NCI-H82 treated with DMSO at 0.1 percent for 48 hours (cell line): ENCODE data around the gene GIPR.
"Not testable (repeated sequence)": the region's sequence is repeated elsewhere in the genome, so short reads cannot be mapped to it uniquely, and the experiment has no call there.

Experiments
- DNase-seq: peaks from one replicate; lab custom pipeline; 2025; ENCODE audit not compliant: unreplicated experiment; lab: John Stamatoyannopoulos, UW

Gene GIPR

DNA sequence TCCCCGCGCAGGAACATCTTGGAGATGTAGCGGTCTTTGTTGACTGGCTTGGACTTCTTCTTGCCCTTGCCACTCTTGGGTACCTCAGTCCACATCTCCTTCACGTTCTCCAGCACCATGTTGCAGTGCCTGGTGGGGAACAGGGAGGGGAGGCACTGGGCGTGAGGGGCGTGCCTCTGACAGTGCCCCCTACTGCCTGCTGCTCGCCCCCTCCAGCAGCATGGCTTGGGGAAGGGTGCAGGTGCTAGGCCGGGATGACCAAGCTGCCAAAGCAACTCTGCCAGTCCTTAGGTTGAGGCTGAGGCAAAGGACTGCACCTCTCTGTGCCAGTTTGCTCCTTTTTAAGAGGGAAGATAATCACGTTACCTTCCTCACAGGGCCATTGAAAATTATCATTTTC, 19.6 kb downstream of the GIPR start:
- no peak for DNase-seq

GRCh38 chr19:45691516-45692186, 23.6 kb downstream of the GIPR start, which contains the start of gene SNRPD2:
TSS of gene SNRPD2 (minus strand) at chr19:45691953. CDS start at chr19:45691888, 65 bp downstream.
- peak; percentile 90 for DNase-seq

GRCh38 chr19:45692187-45693105, 24.4 kb downstream of the GIPR start, which contains the start of gene QPCTL:
TSS of gene QPCTL (plus strand) at chr19:45692666. CDS start at chr19:45692704, 38 bp downstream.
- peak; percentile 99 for DNase-seq

GRCh38 chr19:45693106-45693788, 25.2 kb downstream of the GIPR start:
- peak; percentile 37 for DNase-seq

- DNase-seq, result no peak
Observed at GRCh38 chr19:45701676-45702075, 33.7 kb downstream of the GIPR start.

- DNase-seq, result no peak
Observed at GRCh38 chr19:45705115-45705514, 37.1 kb downstream of the GIPR start.

DNA sequence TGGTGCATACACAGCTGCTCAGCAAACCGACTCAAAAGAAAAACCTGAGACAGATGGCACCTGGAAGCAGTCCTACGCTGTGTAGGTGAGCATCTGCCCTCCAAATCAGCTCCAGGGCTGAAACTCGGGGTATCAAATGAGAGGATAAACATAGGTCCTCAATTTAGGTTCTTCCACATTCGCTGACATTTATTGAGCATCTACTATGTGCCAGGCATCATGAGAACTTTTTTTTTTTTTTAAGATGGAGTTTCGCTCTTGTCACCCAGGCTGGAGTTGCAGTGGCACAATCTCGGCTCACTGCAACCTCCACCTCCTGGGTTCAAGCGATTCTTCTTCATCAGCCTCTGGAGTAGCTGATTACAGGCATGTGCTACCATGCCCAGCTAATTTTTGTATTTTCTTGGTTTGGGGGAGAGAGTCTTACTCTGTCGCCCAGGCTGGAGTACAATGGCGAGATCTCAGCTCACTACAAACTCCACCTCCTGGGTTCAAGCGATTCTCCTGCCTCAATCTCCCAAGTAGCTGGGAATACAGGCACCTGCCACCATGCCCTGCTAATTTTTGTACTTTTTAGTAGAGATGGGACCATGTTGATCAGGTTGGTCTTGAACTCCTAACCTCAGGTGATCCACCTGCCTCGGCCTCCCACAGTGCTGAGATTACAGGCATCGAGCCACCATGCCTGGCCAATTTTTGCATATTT, 37.8 kb downstream of the GIPR start:
- DNase-seq, result no peak

DNA sequence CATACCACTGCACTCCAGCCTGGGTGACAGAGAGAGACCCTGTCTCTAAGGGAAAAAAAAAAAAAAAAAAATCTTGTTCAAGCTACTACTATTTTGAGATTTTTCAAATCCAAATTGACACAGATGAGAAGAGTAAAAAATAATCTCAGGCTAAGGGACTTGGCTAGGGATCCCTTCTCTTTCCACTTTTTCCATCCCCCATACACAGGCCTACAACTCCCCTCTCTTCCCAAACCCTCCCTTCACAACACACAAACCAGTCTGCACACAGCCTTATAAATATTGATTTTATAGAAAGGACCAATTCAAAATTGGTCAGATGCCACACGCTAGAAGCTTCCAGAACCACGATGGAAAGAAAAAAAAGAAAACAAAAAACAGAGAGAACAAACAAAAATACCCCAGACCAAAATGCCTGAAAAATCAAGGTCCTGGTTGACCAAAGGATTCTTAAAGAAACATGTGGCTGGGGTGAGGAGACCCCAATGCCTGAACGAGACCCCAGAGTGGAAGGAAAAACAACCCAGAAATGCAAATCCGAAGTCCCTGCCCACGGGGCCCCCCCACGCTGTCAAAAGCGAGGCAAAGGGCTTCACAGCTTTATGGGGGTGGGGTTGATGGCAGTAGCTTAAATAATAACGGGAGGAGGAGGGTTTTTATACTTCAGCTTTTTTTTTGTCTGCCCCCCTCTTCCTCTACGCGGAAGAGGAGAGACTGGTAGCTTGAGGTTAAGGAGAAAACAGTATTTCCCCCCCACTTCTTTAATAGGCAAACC, 42.5 kb downstream of the GIPR start:
- DNase-seq, result no peak

DNA sequence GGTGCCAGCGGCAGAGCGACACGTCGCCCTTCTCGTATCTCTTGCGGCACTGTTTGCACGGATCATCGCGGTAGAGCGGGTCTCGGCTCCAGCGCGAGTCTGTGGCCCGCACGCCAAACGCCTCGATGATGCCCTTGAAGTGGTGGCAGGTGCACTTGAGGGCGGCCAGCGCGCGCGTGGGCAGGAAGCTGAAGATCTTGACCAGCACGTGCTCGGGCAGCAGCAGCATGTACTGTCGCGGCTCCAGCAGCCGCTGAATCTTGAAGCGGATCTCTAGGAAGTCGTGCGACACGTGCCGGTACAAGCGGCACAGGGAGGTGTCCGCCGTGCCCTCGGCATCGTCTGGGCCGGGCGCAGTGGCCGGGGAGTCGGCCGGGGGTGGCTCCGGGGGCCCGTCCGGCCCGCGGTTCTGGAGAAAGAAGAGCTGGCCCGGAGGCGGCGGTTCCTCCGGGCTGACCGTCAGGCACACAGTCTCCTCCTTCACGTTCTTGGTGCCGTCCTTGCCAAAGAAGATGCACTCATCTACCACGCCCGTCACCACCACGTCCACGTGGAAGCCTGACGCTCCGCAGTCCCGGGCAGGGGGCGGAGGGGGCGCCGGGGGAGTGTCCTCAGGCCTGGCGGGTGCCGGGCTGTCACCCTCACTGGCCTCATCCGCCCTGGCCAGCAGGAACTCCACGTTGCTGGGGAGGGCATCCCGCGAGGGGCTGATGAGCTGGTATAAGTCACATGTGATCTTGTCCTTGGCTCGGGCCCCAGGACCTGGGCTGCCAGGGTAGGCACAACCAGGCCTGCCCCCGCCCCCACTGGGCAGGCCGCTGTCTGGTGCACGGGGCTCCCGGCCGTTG, 44.1 kb downstream of the GIPR start:
- no peak for DNase-seq

DNA sequence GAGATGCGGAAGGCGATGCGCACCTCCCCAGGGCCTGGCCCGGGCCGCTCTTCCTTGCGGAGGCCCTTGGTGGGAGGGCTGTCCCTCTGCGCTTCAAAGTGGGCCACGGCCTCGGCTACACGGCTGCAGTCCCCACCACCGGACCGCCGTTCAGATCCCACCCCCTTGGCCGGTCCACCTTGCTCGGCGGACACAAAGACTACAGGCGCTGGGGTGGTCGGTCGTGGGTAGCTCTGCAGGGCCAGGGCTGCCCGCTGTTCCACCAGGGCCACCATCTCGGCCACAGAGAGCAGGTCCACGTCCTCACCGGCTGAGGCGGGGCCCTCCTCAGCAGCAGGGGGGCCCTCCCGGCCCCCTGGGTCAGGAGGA, 44.7 kb downstream of the GIPR start:
- DNase-seq, result no peak

- no peak for DNase-seq
Observed at GRCh38 chr19:45713141-45713540, 45.1 kb downstream of the GIPR start.

DNA sequence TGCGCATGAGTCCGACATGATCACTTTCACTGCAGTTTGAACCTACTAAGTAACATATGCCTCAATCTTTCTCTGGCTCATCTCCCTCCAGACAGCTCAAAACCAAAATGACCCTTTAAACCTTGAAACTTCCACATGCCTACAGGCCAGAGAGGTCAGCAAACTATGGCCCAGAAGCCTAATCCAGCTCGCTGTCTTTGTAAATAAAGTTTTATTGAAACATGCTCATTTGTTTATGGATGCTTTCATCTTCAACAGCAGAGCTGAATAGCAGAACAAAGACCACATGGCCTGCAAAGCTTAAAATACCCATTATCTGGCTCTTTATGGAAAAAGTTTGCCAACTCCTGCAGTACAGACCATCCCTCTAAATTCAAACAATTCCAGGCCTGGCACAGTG, 47.1 kb downstream of the GIPR start:
- DNase-seq, result no peak

DNA sequence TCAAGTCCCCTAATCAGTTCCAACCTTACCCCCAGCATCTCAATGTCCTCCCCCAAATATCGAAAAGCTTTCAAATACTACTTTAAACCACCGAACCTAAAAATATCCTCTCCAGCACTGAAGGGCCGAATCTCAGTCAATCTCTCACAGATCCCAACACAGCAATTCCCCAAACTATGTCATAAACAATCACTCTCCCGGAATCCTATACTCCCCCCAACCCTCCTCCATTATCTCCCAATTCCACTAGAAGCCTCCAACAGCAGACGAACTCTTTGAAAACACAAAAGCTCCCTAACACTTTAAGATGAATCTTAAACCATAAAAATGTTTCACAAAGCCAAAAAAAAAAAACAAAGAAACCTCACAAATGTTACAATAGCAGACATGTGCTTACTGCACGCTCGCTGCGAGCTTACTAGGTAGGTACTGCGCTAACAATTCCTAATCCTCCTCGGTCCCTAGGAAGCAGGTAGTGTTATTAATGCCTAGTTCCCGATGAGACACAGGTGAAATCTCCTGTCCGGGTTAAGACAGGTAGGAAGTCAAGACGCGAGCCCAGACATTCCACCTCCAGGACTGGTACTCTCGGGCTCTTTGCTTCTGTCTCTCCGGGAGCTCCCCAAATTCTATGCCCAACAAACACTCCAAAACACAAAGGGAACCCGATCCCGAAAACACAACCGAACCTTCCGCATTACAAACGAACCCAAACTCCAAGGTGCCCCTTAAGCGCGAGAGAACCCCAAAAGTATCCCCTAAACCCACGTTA, 48.5 kb downstream of the GIPR start:
- DNase-seq, result no peak

DNA sequence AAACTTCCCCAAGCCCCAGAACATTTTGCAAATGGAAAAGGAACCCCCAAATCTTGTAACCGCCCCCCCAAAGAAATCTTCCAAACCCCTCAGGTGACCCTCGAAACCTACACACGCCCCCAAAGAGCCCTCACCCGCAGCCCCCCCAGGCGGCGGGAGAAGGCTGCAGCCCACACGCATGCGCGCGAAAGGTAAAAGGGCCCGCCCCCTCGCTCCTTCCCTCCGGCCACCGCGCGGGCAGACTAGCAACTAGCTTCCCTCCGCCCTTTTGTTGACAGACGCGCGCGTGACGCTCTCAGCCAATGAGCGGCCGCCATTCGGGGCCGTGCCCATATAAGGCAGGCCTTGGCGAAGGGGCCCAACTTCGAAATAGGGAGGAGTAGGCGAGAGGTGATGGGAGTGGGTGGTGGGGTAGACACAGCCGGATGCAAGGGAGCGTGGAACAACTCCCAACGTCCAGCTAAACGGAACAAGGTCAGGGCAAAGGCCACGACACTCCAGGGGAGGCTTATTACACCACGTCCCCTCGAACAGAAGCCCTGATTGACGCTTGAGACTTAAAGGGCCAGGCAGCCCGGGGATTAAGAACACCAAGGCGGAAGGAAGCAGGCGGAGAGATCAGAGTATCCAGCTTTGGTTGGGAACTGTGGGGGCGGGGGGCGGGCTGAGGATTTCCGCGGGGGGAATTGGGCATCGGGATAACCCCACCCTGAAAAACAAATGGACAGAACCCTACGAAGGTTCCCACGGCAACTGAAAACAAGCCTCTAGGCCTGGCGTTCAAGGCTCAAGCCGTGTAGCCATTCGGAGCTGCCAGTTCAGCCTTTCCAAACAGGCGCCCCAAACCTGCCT, 49.3 kb downstream of the GIPR start:
- peak; percentile 99 for DNase-seq

DNA sequence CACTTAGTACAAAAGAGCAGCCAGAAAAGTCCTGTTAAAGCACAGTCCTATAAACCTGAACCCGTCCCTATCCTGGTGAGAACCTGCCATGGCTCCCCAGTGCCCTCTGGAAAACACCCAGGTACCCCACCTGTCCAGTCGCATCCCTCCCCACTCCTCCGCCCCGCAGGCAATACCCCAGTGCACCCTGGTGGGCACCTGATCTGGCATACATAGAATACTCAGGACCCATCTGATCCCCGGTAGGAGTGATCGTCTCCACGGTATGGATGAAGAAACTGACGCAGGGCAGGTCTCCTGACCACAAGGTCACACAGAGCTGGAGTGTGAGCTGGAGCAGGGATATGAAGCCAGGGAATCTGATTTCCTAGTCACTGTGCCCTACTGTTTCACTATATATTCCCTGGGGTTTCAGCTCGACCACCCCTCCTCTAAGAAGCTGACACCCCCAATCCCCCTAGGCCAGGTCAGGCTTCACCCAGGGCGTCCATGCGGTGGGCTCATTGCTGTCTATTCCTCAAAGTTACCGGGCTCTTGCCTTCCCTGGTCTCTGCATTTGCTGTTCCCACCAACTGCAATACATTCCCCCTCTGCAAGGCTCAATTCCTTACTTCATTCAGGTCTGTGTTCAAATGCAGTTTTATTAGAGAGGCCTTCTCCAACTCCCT, 50.1 kb downstream of the GIPR start:
- no peak for DNase-seq

DNA sequence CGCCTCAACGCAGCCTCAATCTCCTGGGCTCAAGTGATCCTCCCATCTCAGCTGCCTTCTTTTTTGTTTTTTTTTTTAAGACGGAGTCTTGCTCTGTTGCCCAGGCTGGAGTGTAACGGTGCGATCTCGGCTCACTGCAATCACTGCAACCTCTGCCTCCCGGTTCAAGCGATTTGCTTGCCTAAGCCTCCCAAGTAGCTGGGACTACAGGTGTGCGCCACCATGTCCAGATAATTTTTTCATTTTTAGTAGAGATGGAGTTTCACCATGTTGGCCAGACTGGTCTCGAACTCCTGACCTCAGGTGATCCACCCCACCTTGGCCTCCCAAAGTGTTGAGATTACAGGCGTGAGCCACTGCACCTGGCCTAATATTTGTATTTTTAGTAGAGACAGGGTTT, 52.0 kb downstream of the GIPR start:
- not testable (repeated sequence) for DNase-seq

DNA sequence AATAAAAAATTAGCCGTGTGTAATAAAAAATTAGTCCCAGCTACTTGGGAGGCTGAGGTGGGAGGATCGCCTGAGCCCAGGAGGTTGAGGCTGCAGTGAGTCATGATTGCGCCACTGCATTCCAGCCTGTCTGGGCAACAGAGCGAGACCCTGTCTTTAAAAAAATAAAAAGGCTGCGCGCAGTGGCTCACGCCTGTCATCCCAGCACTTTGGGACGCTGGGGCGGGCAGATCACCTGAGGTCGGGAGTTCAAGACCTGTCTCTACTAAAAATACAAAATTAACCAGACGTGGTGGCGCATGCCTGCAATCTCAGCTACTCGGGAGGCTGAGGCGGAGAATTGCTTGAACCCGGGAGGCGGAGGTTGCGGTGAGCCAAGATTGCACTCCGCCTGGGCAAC, 60.7 kb downstream of the GIPR start:
- not testable (repeated sequence) for DNase-seq
